NCI-H345 (cell line): ENCODE data around the gene GCGR.
A peak's percentile ranks its signal among the peaks of the same experiment; 100 is the strongest.

ENCODE experiments used
- DNase-seq: peaks from one replicate; lab custom pipeline; 2025; lab: John Stamatoyannopoulos, UW

GCGR gene

GRCh38 chr17:81811705-81812570, 8.0 kb downstream of the GCGR start:
- DNase-seq = no peak

- DNase-seq = no peak
Measured at GRCh38 chr17:81812571-81813370, 8.8 kb downstream of the GCGR start.

- DNase-seq = no peak
Measured at GRCh38 chr17:81813371-81813684, 9.4 kb downstream of the GCGR start.

- DNase-seq = no peak
Measured at GRCh38 chr17:81813861-81814683, 10.1 kb downstream of the GCGR start.

GRCh38 chr17:81814748-81815645, 11.0 kb downstream of the GCGR start:
- DNase-seq = no peak

GRCh38 chr17:81815646-81815986, 11.7 kb downstream of the GCGR start:
- no peak for DNase-seq

- DNase-seq = no peak
Measured at GRCh38 chr17:81817758-81818147, 13.8 kb downstream of the GCGR start.

GRCh38 chr17:81819708-81820107, 15.8 kb downstream of the GCGR start:
- DNase-seq = no peak

- no peak for DNase-seq
Measured at GRCh38 chr17:81821147-81821546, 17.2 kb downstream of the GCGR start.

GRCh38 chr17:81821603-81822311, 17.8 kb downstream of the GCGR start:
- peak; percentile 69 for DNase-seq

- DNase-seq = no peak
Measured at GRCh38 chr17:81822312-81822637, 18.3 kb downstream of the GCGR start.

GRCh38 chr17:81822996-81823819, 19.3 kb downstream of the GCGR start:
- no peak for DNase-seq

GRCh38 chr17:81823820-81824550, 20.0 kb downstream of the GCGR start:
- no peak for DNase-seq

GRCh38 chr17:81824595-81824994, 20.6 kb downstream of the GCGR start:
- DNase-seq = no peak

- DNase-seq = no peak
Measured at GRCh38 chr17:81825841-81826466, 22.0 kb downstream of the GCGR start.

- DNase-seq = no peak
Measured at GRCh38 chr17:81828656-81829055, 24.7 kb downstream of the GCGR start.

- no peak for DNase-seq
Measured at GRCh38 chr17:81829858-81830257, 25.9 kb downstream of the GCGR start.

GRCh38 chr17:81831563-81831956, 27.6 kb downstream of the GCGR start:
- DNase-seq = no peak
